Measurements from ENCODE around the gene SAFB. TPM values are rescaled to one million over a fixed set of nuclear protein-coding genes. Genes with fewer than 3 reads are reported as not detected.
A peak's percentile ranks its signal among the peaks of the same experiment; 100 is the strongest.

SAFB gene
- total RNA-seq, 1 donor = 33.7 TPM

DNA sequence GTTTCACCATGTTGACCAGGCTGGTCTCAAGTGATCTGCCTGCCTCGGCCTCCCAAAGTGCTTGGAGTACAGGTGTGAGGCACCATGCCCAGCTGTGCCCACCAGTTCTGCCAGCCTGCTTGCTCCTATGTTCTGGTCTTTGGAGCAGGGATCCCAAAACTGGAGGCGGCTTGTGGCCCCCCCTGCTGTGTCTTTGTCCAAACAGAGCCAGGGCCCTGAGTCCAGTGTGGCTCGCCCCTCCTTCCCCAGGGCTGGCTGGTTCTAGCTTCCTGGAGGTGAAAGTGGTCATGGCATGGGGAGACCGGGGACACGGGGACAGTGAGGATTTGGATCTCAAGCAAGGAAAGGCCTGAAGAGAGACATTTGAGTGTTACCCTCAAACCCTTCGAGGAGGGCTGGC lies 43.6 kb upstream of the SAFB start:
- no peak overlapping the region for H2AFZ ChIP-seq (ENCODE audit: low read length)
- TF ChIP-seq, protein P1, sequence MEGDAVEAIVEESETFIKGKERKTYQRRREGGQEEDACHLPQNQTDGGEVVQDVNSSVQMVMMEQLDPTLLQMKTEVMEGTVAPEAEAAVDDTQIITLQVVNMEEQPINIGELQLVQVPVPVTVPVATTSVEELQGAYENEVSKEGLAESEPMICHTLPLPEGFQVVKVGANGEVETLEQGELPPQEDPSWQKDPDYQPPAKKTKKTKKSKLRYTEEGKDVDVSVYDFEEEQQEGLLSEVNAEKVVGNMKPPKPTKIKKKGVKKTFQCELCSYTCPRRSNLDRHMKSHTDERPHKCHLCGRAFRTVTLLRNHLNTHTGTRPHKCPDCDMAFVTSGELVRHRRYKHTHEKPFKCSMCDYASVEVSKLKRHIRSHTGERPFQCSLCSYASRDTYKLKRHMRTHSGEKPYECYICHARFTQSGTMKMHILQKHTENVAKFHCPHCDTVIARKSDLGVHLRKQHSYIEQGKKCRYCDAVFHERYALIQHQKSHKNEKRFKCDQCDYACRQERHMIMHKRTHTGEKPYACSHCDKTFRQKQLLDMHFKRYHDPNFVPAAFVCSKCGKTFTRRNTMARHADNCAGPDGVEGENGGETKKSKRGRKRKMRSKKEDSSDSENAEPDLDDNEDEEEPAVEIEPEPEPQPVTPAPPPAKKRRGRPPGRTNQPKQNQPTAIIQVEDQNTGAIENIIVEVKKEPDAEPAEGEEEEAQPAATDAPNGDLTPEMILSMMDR (IDR thresholded peaks at IDR 0.05; ENCODE audit: extremely low read depth, low read depth, low read length) = no peak
- no peak overlapping the region for H3K4me3 ChIP-seq (ENCODE audit: insufficient read depth, low read length)
- no peaks in the 10 kb centered on the region for H3K79me2 ChIP-seq (ENCODE audit: insufficient read depth, low read length)
- peak; percentile 62 for DNase-seq (ENCODE audit: insufficient read length, low spot score, missing footprints)
- no peaks in the 10 kb centered on the region for H3K9me3 ChIP-seq (ENCODE audit: low read depth, low read length)
- H3K36me3 ChIP-seq (ENCODE audit: insufficient read depth, low read length) = peaks cover 5% of the 10 kb centered on the region
- H3K4me2 ChIP-seq (ENCODE audit: insufficient read depth, low read length) = no peak overlapping the region
- no peak overlapping the region for H3K27ac ChIP-seq (ENCODE audit: low read depth, low read length)
- H3K27me3 ChIP-seq (ENCODE audit: insufficient read depth, low read length) = no peaks in the 10 kb centered on the region
- no peaks in the 10 kb centered on the region for H3K4me1 ChIP-seq (ENCODE audit: insufficient read depth, low read length)
- peaks cover 6% of the 10 kb centered on the region for H4K20me1 ChIP-seq (ENCODE audit: insufficient read depth, low read length)

DNA sequence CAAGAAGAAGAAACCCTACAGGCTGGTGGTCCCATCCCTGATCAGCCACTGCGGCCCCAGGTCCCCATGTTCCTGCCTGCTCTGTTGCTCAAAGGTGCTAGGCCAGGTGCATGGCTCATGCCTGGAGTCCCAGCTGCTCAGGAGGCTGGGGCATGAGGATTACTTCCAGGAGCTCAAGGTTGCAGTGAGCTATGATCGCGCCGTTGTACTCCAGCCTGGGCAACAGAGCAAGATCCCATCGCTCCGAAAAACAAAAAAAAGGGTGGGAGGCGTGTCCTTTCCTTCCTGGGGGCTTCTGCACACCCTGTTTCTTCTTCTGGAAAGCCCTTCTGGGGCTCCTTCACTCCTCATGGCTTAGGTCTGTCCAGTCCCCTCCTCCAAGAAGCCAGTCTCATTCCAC lies 43.2 kb upstream of the SAFB start:
- H3K27ac ChIP-seq (ENCODE audit: low read depth, low read length) = no peak overlapping the region
- TF ChIP-seq, protein P1 (IDR thresholded peaks at IDR 0.05; ENCODE audit: extremely low read depth, low read depth, low read length) = no peak
- H3K36me3 ChIP-seq (ENCODE audit: insufficient read depth, low read length) = peaks cover 6% of the 10 kb centered on the region
- no peaks in the 10 kb centered on the region for H3K9me3 ChIP-seq (ENCODE audit: low read depth, low read length)
- DNase-seq (ENCODE audit: insufficient read length, low spot score, missing footprints) = no peak
- H3K79me2 ChIP-seq (ENCODE audit: insufficient read depth, low read length) = no peaks in the 10 kb centered on the region
- peaks cover 6% of the 10 kb centered on the region for H4K20me1 ChIP-seq (ENCODE audit: insufficient read depth, low read length)
- H3K27me3 ChIP-seq (ENCODE audit: insufficient read depth, low read length) = no peaks in the 10 kb centered on the region
- H3K4me2 ChIP-seq (ENCODE audit: insufficient read depth, low read length) = no peak overlapping the region
- no peaks in the 10 kb centered on the region for H3K4me1 ChIP-seq (ENCODE audit: insufficient read depth, low read length)
- H3K4me3 ChIP-seq (ENCODE audit: insufficient read depth, low read length) = no peak overlapping the region
- no peak overlapping the region for H2AFZ ChIP-seq (ENCODE audit: low read length)

DNA sequence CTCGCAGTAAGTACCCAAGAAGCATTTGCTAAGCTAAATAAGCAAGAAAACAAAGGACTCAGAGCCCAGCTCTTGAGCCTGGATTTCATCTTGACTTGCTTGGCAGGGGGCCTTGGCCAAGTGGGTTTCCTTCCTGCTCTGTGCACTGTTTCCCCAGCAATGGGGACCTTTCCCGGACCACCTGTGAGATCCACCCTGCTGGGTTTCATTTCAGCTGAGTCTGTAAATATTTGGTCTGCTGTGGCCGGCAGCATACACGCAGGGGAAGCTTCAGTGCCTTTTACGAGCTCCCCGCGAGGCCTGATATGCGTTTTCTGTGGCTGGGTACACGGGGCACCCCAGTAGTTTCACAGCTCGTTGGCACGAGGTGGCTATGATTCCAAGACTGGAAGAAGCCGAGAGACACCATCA lies 42.7 kb upstream of the SAFB start:
- Histone ChIP-seq H2AFZ (ENCODE audit: low read length) (no peak overlapping the region), H3K36me3 (ENCODE audit: insufficient read depth, low read length) (peaks cover 6% of the 10 kb centered on the region), H4K20me1 (ENCODE audit: insufficient read depth, low read length) (peaks cover 6% of the 10 kb centered on the region), H3K9me3 (ENCODE audit: low read depth, low read length) (no peaks in the 10 kb centered on the region), H3K4me3 (ENCODE audit: insufficient read depth, low read length) (no peak overlapping the region), H3K27me3 (ENCODE audit: insufficient read depth, low read length) (no peaks in the 10 kb centered on the region), H3K4me1 (ENCODE audit: insufficient read depth, low read length) (no peaks in the 10 kb centered on the region), H3K27ac (ENCODE audit: low read depth, low read length) (no peak overlapping the region), H3K4me2 (ENCODE audit: insufficient read depth, low read length) (no peak overlapping the region), H3K79me2 (ENCODE audit: insufficient read depth, low read length) (no peaks in the 10 kb centered on the region)
- DNase-seq (ENCODE audit: insufficient read length, low spot score, missing footprints) = peak; percentile 73
- TF ChIP-seq, protein P1 (IDR thresholded peaks at IDR 0.05; ENCODE audit: extremely low read depth, low read depth, low read length) = no peak

DNA sequence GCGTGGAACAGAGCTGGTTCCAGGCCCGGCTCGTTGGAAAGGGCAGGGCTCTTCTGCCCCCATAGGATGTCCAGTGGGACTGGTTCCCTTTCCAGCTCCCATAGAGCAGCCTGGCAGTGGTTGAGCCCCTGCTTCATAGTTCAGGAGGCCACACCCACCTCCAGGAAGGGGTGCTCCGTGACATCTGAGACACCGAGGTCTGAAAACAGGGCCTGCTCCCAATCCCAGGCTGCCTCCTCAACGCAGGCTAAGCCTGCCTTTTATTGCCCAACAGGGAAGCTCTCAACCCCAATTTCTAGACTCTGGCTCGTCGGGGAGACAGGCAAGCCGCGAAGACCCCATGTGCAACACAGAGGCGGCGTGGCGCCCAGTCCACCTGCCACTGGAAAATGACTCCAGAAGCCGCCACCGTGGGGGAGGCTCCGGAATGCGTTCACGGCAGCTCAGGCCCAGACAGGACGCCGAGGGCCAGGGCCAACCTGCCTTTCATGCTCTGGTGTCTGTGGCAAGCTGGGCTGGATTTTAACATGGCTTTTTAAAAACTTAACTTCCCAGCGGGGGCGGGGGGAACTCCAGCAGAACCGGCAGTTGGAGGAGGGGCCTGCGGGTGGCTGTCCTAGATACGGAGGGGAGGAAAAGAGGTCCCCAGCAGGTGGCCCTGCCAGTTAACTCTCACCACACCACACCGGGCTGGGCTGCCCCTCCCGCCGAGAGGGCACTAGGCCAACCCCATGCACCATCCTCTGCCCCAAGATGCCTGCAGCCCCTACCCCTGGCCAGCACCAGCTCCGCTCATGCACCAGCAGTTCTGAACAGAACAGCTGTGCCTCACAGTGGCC lies 37.2 kb upstream of the SAFB start:
- no peaks in the 10 kb centered on the region for H3K9me3 ChIP-seq (ENCODE audit: low read depth, low read length)
- DNase-seq (ENCODE audit: insufficient read length, low spot score, missing footprints) = peak; percentile 84
- H3K79me2 ChIP-seq (ENCODE audit: insufficient read depth, low read length) = no peaks in the 10 kb centered on the region
- TF ChIP-seq, protein P1 (IDR thresholded peaks at IDR 0.05; ENCODE audit: extremely low read depth, low read depth, low read length) = no peak
- H3K27ac ChIP-seq (ENCODE audit: low read depth, low read length) = no peak overlapping the region
- no peaks in the 10 kb centered on the region for H3K4me1 ChIP-seq (ENCODE audit: insufficient read depth, low read length)
- no peak overlapping the region for H3K4me2 ChIP-seq (ENCODE audit: insufficient read depth, low read length)
- no peak overlapping the region for H2AFZ ChIP-seq (ENCODE audit: low read length)
- H4K20me1 ChIP-seq (ENCODE audit: insufficient read depth, low read length) = peaks cover 17% of the 10 kb centered on the region
- no peak overlapping the region for H3K4me3 ChIP-seq (ENCODE audit: insufficient read depth, low read length)
- no peaks in the 10 kb centered on the region for H3K27me3 ChIP-seq (ENCODE audit: insufficient read depth, low read length)
- H3K36me3 ChIP-seq (ENCODE audit: insufficient read depth, low read length) = peaks cover 46% of the 10 kb centered on the region

All from osteoblast (primary cell).